Hepatocyte (in vitro differentiated cells): ENCODE data around the gene GGT7. TPM values are rescaled to one million over a fixed set of nuclear protein-coding genes. Genes with fewer than 3 reads are reported as not detected.
A peak's percentile ranks its signal among the peaks of the same experiment; 100 is the strongest.

Experiments
- DNase-seq: peaks from one replicate; pipeline ENCODE4 v3.0.0-alpha.2; 2016; ENCODE audit warnings: low spot score
- H2AFZ ChIP-seq: fragments of 200-600 bp; sonication (generic); 2 replicates; pipeline ENCODE4 v1.6.0; 2016; ENCODE audit warnings: antibody characterized with exemption, mild to moderate bottlenecking
- H3K27ac ChIP-seq: fragments of 200-600 bp; sonication (generic); 2 replicates; pipeline ENCODE4 v1.5.1; 2016; ENCODE audit warnings: mild to moderate bottlenecking
- H3K27me3 ChIP-seq: fragments of 200-600 bp; sonication (generic); 2 replicates; pipeline ENCODE4 v1.6.1; 2016
- H3K36me3 ChIP-seq: fragments of 200-600 bp; sonication (generic); replicated peaks from 2 replicates; pipeline ENCODE4 v1.5.1; 2016; ENCODE audit warnings: low read depth; ENCODE audit not compliant: insufficient read depth
- H3K4me1 ChIP-seq: fragments of 200-600 bp; sonication (generic); 2 replicates; pipeline ENCODE4 v1.5.1; 2016; ENCODE audit warnings: mild to moderate bottlenecking, moderate library complexity; ENCODE audit not compliant: insufficient read depth
- H3K4me2 ChIP-seq: fragments of 200-600 bp; sonication (generic); 2 replicates; pipeline ENCODE4 v1.6.0; 2016
- H3K4me3 ChIP-seq: fragments of 200-600 bp; sonication (generic); 2 replicates; pipeline ENCODE4 v1.5.1; 2016; ENCODE audit warnings: mild to moderate bottlenecking
- H3K79me2 ChIP-seq: fragments of 200-600 bp; sonication (generic); 2 replicates; pipeline ENCODE4 v1.6.0; 2017; ENCODE audit warnings: mild to moderate bottlenecking
- H3K9me2 ChIP-seq: fragments of 200-600 bp; sonication (generic); replicated peaks from 2 replicates; pipeline ENCODE4 v1.6.0; 2017; ENCODE audit warnings: mild to moderate bottlenecking; ENCODE audit not compliant: insufficient read depth
- H3K9me3 ChIP-seq: fragments of 200-600 bp; sonication (generic); 2 replicates; pipeline ENCODE4 v1.5.1; 2016; ENCODE audit warnings: low read depth, mild to moderate bottlenecking
- H4K20me1 ChIP-seq: fragments of 200-600 bp; sonication (generic); 2 replicates; pipeline ENCODE4 v1.6.0; 2016; ENCODE audit warnings: mild to moderate bottlenecking; ENCODE audit not compliant: insufficient read depth, poor library complexity, severe bottlenecking
- EZH2 ChIP-seq: fragments of 200-600 bp; sonication (generic); IDR thresholded peaks from 2 replicates; pipeline ENCODE4 v1.6.1; 2016; ENCODE audit warnings: antibody characterized with exemption, mild to moderate bottlenecking, borderline replicate concordance
- EZH2phosphoT487 ChIP-seq: fragments of 200-600 bp; sonication (generic); IDR thresholded peaks from one replicate; pipeline ENCODE4 v1.6.1; 2018; ENCODE audit warnings: antibody characterized with exemption, mild to moderate bottlenecking, low read depth, moderate library complexity; ENCODE audit not compliant: unreplicated experiment, severe bottlenecking
- WGBS: methylation state at CpG from one replicate; pipeline ENCODE4 v1.1.6; 2016; ENCODE audit warnings: low lambda C conversion rate; ENCODE audit errors: missing lambda C conversion rate; 5-methylcytosine and 5-hydroxymethylcytosine counted together
- polyA plus RNA-seq: library from polyadenylated mRNA; unstranded; fragments of >200 nt; fragmentation: Nextera tagmentation; extraction: Ambion mirVana; gene quantifications from 2 replicates; pipeline ENCODE4 v1.2.1, GENCODE V29; 2016
- total RNA-seq: library from RNA; depleted of rRNA; stranded (reverse); fragments of >200 nt; gene quantifications from 2 replicates; pipeline ENCODE4 v1.2.3, GENCODE V29; 2014
- TF ChIP-seq, protein P1 (sequence below): fragments of 200-600 bp; sonication (generic); IDR thresholded peaks from 2 replicates; pipeline ENCODE4 v1.5.1; 2016; ENCODE audit warnings: antibody characterized with exemption, mild to moderate bottlenecking; ENCODE audit not compliant: poor library complexity

The GGT7 gene
- total and polyA plus RNA-seq, 2 experiments from 2014 or later: 9.8 to 18.2 TPM

DNA sequence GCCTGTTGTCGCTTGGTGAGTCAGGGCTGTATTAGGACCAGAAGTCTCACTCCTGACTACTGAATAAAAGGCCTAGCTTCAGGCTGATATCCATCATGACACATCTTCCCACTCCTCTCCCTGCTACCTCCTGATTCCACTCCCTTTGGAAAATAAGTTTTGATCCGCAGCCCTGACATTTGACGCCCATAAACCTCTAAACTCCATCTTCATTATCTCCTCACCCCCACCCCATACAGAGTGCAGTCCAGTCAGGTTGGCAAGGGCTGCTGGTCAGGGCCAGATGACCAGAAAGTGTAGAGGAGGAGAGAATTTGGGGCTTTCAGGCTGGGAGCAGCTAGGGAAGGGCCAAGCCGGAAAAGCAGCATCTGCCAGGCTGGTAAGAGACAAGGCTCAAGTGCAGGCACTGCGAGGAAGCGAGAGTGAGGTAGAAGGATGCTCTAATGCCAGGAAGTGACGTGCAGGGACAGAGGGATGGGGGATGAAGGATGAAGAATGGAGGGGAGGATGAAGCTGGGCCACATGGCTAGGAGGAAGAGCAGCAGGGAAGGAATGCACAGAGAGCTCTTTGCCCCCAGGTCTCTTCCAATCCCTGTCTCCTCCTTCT is 1.2 kb downstream of the GGT7 start:
- Histone ChIP-seq H2AFZ (no peak overlapping the region), H3K4me1 (peaks cover 10% of the 10 kb centered on the region), H3K79me2 (peaks cover 3% of the 10 kb centered on the region), H3K27me3 (no peaks in the 10 kb centered on the region), H3K9me3 (no peaks in the 10 kb centered on the region), H3K4me3 (no peak overlapping the region), H3K4me2 (peak overlapping the region; percentile 93), H3K27ac (no peak overlapping the region), H3K36me3 (no peaks in the 10 kb centered on the region), H4K20me1 (no peaks in the 10 kb centered on the region), H3K9me2 (no peaks in the 10 kb centered on the region)
- no peak for DNase-seq
- TF ChIP-seq, protein P1, sequence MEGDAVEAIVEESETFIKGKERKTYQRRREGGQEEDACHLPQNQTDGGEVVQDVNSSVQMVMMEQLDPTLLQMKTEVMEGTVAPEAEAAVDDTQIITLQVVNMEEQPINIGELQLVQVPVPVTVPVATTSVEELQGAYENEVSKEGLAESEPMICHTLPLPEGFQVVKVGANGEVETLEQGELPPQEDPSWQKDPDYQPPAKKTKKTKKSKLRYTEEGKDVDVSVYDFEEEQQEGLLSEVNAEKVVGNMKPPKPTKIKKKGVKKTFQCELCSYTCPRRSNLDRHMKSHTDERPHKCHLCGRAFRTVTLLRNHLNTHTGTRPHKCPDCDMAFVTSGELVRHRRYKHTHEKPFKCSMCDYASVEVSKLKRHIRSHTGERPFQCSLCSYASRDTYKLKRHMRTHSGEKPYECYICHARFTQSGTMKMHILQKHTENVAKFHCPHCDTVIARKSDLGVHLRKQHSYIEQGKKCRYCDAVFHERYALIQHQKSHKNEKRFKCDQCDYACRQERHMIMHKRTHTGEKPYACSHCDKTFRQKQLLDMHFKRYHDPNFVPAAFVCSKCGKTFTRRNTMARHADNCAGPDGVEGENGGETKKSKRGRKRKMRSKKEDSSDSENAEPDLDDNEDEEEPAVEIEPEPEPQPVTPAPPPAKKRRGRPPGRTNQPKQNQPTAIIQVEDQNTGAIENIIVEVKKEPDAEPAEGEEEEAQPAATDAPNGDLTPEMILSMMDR: no peak
- WGBS: 93% methylated on average over 7 of the region's 7 CpGs

GRCh38 chr20:34864216-34864615 is 8.4 kb downstream of the GGT7 start:
- no peak for TF ChIP-seq EZH2
- no peak for TF ChIP-seq EZH2phosphoT487
- TF ChIP-seq, protein P1: no peak
- Histone ChIP-seq H3K9me2 (no peaks in the 10 kb centered on the region), H3K4me3 (no peak overlapping the region), H3K9me3 (no peaks in the 10 kb centered on the region), H3K27me3 (no peaks in the 10 kb centered on the region), H3K36me3 (no peaks in the 10 kb centered on the region), H3K4me1 (no peaks in the 10 kb centered on the region), H3K79me2 (no peaks in the 10 kb centered on the region), H3K4me2 (no peak overlapping the region), H3K27ac (no peak overlapping the region), H2AFZ (no peak overlapping the region), H4K20me1 (no peaks in the 10 kb centered on the region)
- DNase-seq: no peak
- 95% methylated on average over 5 of the region's 5 CpGs for WGBS

- H3K36me3 ChIP-seq: no peaks in the 10 kb centered on the region
- no peak overlapping the region for H2AFZ ChIP-seq
- no peak for TF ChIP-seq EZH2phosphoT487
- TF ChIP-seq, protein P1: no peak
- TF ChIP-seq EZH2: no peak
- no peaks in the 10 kb centered on the region for H3K9me3 ChIP-seq
- WGBS: 89% methylated on average over 31 of the region's 32 CpGs
- H3K4me3 ChIP-seq: no peak overlapping the region
- no peak for DNase-seq
- no peaks in the 10 kb centered on the region for H3K27me3 ChIP-seq
- H3K9me2 ChIP-seq: no peaks in the 10 kb centered on the region
- no peaks in the 10 kb centered on the region for H4K20me1 ChIP-seq
- no peaks in the 10 kb centered on the region for H3K79me2 ChIP-seq
- H3K27ac ChIP-seq: no peak overlapping the region
- H3K4me2 ChIP-seq: no peak overlapping the region
- no peaks in the 10 kb centered on the region for H3K4me1 ChIP-seq
These were observed 9.2 kb downstream of the GGT7 start for GRCh38 chr20:34863421-34863965.
